NOMO-1 (cell line): ENCODE results near the gene AHI1.
"Not testable (repeated sequence)": the region's sequence is repeated elsewhere in the genome, so short reads cannot be mapped to it uniquely, and the experiment has no call there.

Experiments used
- DNase-seq, 2 experiments: peaks; one replicate each; lab custom pipeline; 2025; ENCODE audit not compliant: unreplicated experiment in 2 of 2; lab: John Stamatoyannopoulos, UW

The AHI1 gene

DNA sequence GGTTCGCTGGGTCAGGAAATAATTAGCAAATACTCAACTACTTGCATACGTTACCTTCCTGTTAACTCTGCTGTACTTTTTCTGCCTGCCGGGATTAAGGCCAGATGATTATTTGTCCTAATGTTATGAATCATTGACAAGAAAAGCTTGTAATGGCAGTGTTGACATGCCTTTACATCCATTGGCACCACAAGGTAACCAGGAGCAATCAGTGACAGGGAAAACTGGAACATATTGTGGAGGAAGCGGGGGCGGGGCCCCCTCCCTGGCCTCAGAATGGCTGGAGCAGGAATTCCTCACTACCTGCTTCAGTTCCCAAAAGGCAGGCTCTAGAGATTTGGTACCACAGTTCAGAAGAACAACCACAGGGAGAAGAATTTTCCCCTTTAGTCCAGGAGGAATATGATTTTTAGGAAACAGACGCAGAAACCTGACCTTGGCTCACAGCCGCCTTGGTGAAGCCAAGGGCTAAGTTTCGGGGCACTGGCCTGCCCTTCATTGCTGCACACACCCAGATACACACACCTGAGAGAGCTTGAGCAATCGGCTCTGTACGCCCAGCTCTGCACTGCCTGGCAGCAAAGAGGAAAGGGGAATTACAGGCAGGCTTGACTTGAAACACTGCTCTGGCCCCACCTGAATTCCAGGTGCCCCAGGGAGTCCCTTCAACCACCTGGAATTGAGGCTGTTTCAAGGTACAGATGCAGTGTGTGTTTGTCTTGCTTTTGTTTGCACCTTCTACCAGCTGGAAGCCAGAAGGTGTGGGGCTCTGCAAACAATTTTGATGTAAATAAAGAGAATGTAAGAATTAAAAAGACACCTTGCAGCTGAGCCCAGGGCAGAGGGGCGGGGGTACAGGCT lies 226.6 kb downstream of the AHI1 start:
- no peak for DNase-seq

DNA sequence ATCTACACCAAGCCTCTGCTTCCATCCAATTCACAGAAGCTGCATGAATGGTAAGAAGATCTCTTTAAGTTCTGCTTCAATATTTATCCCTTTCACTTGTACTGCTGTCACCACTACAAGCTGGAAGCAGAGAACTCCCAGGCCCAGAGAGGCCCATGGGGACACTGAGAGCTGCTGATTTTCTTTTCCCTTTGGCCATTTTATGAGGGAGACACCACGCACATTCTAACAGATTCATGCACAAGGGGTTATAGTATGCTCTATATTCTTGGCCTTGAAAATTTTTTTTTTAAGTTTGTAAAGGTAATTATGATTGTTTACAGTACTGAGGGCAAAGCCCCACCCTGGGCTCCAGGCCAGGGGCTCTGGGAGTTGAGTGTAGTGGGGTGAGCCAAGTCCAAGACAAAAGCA lies 228.1 kb downstream of the AHI1 start:
- DNase-seq = no peak

- no peak for DNase-seq
Observed at GRCh38 chr6:135268740-135269139, 228.8 kb downstream of the AHI1 start.

DNA sequence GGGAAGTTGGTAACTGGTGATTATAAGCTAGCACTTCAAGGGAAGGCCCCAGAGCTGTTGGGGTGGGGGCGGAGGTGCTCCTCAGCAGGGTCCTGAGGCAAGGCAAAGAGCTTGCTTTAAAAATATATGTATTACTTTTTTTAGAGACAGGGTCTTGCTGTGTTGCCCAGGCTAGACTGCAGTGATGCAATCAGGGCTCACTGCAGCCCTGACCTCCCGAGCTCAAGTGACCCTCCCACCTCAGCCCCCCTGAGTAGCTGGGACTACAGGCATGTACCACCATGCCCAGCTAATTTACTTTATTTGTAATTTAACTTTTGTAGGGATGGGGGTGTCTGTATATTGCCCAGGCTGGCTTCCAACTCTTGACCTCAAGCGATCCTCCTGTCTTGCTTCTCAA lies 229.3 kb downstream of the AHI1 start:
- no peak for DNase-seq

DNA sequence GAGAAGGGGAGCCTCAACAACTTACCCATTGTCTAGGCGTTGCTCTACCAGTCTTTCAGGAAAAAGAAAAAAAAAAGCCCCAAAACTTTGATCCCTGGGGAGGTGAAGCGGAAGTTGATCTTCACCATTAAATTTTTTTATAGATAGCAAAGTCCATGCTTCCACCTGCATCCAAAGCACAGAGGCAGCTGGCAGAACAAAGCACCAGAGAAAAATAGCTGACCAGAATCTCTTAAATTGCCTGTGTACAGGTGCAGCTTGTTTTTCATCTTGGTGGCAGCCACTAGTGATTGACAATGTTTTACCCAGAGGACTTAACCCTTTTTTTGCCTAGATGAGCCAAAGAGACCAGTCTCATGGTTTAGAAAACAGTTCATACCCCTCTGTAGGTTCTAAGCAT lies 230.5 kb downstream of the AHI1 start:
- no peak for DNase-seq

GRCh38 chr6:135266675-135267074 lies 230.9 kb downstream of the AHI1 start:
- DNase-seq = no peak

DNA sequence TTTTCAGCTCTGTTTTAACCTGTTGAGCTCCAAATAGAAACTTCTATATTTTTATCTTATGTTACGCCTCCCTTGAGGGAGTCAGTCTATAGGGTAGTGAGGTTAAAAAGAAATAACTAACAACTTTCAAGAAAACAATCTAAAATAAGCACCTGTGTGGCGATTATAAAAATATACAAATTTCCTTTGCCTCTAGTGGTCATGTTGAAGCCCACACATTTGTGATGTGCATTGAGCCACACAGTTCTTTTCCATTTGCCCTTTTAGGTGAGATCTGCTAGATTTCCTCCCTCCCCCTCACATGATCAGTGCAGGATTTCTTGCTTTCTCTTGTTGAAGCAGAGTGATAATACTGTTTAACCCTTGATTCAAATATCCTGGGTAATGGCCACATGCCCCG lies 232.3 kb downstream of the AHI1 start:
- DNase-seq = no peak

GRCh38 chr6:135261872-135262725 lies 235.4 kb downstream of the AHI1 start:
- DNase-seq = no peak

GRCh38 chr6:135260612-135261011 lies 236.9 kb downstream of the AHI1 start:
- no peak for DNase-seq

DNA sequence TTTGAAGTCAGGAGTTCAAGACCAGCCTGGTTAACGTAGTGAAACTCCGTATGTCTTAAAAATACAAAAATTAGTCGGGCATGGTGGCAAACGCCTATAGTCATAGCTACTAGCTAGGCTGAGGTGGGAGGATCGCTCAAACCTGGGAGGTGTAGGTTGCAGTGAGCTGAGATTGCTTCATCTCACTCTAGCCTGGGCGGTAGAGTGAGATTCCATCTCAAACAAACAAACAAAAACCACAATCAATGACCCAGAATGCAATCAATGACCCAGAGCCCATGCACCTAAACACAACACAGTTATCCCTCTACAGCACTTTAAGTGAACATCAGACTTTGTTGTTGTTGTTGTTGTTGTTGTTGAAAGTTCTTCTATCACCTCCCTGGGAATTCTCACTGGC lies 238.6 kb downstream of the AHI1 start:
- no peak for DNase-seq

DNA sequence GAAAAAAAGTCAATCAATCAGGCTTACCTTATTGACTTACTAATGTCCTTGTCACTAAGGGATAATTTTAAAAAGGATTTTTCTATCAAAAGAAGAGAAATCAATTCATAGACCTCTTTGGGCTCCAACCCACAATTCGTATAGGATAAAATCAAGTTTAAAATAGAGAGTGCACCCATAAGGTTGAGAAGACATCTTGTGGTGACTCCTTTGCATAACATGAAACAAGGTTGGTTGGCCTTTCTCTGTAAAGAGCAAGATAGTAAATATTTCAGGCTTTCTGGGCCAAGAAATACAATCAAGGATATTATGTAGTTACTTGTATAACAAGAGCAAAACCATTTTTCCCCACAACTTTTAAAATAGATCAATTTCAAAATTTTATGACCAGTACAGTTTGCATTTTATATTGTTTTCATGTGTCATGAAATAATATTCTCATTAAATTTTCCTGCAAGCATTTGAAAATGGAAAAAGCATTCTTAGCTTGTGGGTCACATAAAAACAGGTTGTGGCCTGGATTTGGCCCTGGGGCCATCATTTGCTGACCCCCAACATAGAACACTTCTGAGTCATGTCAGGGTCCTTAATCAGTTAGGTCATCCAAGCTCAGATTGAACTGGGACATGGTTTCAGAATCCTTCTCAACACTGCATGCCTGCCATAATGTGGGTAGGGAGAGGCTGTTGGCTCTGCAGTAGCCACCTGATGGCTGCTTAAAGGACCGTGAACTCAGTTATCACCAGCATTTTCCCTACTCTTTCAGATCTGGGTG lies 239.7 kb downstream of the AHI1 start:
- DNase-seq = no peak

DNA sequence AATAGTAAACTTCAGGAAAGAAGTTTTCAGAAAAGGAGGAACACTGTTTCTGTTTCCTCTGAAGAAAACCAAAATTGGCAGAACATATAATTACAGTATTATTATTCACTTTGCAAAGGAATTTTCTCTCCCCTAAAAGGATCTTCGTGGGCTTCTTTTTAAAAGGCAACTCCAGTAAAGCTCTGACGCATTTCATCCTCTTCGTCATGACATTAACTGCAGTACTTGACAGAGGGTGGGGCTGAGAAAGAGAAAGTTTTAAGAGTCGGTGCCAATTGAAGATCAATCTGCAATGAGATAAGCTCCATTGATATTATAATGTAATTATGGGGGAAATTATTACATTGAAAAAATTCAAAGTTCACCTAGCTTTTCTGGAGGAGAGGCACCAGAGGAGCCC lies 240.7 kb downstream of the AHI1 start:
- DNase-seq = no peak

- DNase-seq = no peak
Observed at GRCh38 chr6:135254471-135254870, 243.1 kb downstream of the AHI1 start.

DNA sequence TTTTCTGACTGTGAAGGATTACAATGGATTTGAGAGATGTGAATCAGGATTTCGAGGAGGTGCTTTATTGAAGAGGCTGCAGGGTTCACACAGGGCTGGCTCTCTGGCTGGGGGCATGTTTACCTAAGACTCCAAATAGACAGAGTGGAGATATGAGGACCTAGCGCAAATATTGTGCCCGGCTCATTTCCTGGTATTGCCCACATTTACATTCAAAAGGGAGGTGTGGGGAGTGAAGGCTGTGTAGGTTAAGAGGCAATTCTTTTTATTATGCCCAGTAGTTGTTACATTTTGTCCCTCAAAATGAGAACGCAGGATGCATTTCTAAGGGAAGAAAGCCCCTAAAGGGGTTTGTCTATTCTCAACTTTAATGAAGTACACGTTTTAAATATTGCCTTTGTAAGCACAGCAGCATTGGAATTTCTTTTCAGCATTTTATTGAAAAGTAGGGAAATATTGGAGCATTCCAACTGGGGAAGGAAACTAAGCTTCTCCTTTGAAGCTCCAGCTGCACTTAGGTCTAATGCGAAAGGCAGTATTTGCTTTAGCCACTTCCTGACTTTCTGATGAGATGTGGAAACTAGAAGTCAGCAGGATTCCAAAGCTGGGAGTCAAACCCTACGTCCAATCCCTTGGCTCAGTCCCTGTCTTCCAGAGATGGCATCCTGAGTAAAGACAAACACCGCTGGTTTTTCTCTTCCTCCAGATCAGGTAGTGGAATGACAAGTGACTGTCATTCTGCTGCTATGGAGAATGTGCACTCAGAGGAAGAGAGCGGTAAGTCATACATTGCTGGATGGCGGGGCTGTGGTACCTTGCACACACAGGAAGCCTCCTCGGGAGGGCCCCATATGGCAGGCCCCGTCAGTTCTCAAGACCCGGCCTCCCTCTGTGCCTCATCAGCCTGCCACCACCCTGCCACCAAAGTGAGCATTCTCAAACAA lies 245.8 kb downstream of the AHI1 start:
- no peak for DNase-seq

GRCh38 chr6:135250751-135251497 lies 246.6 kb downstream of the AHI1 start:
- DNase-seq = no peak

DNA sequence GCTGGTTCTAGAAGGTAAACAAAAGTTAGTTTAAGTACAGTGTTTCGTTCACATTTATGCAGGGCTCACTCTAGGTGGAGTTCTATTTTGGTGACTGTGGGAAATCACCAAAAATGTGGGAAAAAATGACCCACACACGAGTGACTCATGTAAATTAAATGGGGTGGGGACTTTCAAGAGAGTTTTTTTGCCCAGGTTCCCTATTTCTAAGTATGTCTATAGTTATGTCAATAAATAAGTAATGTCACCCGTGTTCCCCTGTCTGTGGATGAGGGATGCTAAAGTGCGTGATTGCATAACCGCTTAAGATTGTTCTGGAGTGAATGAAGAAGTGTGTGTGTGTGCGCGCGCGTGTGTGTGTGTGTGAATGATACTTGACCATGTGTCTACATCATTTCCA lies 247.3 kb downstream of the AHI1 start:
- peak; percentile 81 to 93 for DNase-seq

DNA sequence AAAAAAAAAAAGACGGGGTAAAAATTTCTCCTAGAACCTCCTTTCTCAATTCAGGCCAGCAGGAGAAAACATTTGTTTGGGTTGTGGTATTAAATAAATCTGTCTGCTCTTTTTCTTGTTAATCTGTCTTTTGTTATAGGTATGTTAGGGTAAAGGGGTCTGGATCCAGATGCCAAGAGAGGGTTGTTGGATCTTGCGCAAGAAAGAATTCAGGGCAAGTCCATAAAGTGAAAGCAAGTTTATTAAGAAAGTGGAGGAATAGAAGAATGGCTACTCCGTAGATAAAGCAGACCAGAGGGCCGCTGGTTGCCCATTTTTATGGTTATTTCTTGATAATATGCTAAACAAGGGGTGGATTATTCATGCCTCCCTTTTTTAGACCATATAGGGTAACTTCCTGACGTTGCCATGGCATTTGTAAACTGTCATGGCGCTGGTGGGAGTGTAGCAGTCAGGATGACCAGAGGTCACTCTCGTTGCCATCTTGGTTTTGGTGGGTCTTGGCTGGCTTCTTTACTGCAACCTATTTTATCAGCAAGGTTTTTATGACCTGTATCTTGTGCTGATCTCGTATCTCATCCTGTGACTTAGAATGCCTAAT lies 251.0 kb downstream of the AHI1 start:
- not testable (repeated sequence) for DNase-seq

- DNase-seq = no peak
Observed at GRCh38 chr6:135244805-135245204, 252.7 kb downstream of the AHI1 start.
